Hematopoietic multipotent progenitor cell treated with erythropoietin and hydrocortisone succinate and interleukin-3 and kit ligand, for 17 days (in vitro differentiated cells): ENCODE measurements around the gene ZNF534.
"Not testable (repeated sequence)": the region's sequence is repeated elsewhere in the genome, so short reads cannot be mapped to it uniquely, and the experiment has no call there.

ENCODE experiments used
- DNase-seq: peaks from one replicate; pipeline ENCODE4 v3.0.0-alpha.2; 2015; ENCODE audit warnings: low spot score

The ZNF534 gene

DNA sequence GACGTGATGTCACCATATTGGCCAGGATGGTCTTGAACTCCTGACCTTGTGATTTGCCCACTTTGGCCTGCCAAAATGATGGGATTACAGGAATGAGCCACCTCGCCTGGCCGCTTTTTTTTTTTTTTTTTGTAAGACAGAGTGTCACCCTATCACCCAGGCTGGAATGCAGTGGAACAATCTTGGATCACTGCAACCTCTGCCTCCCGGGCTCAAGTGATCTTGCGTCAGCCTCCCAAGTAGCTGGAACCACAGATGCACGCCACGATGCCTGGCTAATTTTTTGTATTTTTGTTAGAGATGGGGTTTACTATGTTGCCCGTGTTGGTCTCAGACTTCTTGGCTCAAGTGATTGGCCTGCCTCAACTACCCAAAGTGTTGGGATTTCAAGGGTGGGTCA lies 69.6 kb downstream of the ZNF534 start:
- no peak for DNase-seq

DNA sequence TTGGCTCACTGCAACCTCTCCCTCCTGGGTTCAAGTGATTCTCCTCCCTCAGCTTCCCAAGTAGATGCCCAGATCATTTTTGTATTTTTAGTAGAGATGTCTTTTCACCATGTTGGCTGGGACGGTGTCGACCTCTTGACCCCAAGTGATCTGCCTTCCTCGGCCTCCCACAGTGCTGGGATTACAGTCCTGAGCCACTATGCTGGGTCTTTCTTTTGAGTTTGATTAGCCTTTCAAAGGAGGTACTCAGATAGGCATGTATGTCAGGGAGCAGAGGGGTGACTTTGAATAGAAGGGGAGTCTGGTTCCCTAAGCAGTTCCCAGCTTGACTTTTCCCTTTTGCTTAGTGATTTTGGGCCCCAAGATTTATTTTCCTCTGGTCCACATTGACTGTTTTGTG lies 71.5 kb downstream of the ZNF534 start:
- DNase-seq, result not testable (repeated sequence)

DNA sequence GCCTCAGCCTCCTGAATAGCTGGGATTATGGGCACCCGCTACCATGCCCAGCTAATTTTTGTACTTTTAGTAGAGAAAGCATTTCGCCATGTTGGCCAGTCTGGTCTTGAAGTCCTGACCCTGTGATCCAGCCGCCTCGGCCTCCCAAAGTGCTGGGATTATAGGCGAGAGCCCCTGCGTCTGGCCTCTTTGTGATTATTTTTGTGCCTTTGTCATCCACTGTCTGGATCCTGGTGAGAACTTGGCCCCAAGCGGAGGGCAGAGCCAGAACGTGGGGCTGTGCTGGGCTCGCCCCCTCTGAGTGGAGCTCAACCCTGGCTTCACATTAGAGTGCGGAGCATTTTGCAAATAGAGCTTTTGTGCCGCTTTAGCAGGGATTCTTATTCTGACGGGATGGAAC lies 72.0 kb downstream of the ZNF534 start:
- not testable (repeated sequence) for DNase-seq
